WI38 (cell line): ENCODE results near the gene CEACAM18.
"Not testable (repeated sequence)": the region's sequence is repeated elsewhere in the genome, so short reads cannot be mapped to it uniquely, and the experiment has no call there.

Experiments used
- H3K4me3 ChIP-seq: 2 replicates; pipeline ENCODE4 v1.5.1; 2011; ENCODE audit warnings: low read depth, mild to moderate bottlenecking, control low read depth, low read length
- CTCF ChIP-seq: IDR thresholded peaks from 2 replicates; pipeline ENCODE4 v1.5.1; 2012; ENCODE audit warnings: low read depth, mild to moderate bottlenecking, control low read depth, low read length

CEACAM18 gene

GRCh38 chr19:51485960-51486660 is 7.8 kb downstream of the CEACAM18 start:
- no peak overlapping the region for H3K4me3 ChIP-seq
- no peak for TF ChIP-seq CTCF

- TF ChIP-seq CTCF = no peak
- H3K4me3 ChIP-seq = no peak overlapping the region
These were observed 10.2 kb downstream of the CEACAM18 start for GRCh38 chr19:51488491-51488890.

- TF ChIP-seq CTCF = no peak
- H3K4me3 ChIP-seq = no peak overlapping the region
These were observed 10.8 kb downstream of the CEACAM18 start for GRCh38 chr19:51489113-51489512.

- TF ChIP-seq CTCF = no peak
- no peak overlapping the region for H3K4me3 ChIP-seq
These were observed 12.3 kb downstream of the CEACAM18 start for GRCh38 chr19:51490676-51491075.

- TF ChIP-seq CTCF = no peak
- no peak overlapping the region for H3K4me3 ChIP-seq
These were observed 13.2 kb downstream of the CEACAM18 start for GRCh38 chr19:51491586-51491985.

GRCh38 chr19:51493776-51494175 is 15.4 kb downstream of the CEACAM18 start:
- no peak for TF ChIP-seq CTCF
- no peak overlapping the region for H3K4me3 ChIP-seq

- no peak for TF ChIP-seq CTCF
- no peak overlapping the region for H3K4me3 ChIP-seq
These were observed 19.3 kb downstream of the CEACAM18 start for GRCh38 chr19:51497666-51498065.

- not testable (repeated sequence) for H3K4me3 ChIP-seq
These were observed 22.6 kb downstream of the CEACAM18 start for GRCh38 chr19:51500931-51501330.
